Neural progenitor cell (in vitro differentiated cells): ENCODE data around the gene OLR1. TPM values are rescaled to one million over a fixed set of nuclear protein-coding genes. Genes with fewer than 3 reads are reported as not detected.
"Not testable (repeated sequence)": the region's sequence is repeated elsewhere in the genome, so short reads cannot be mapped to it uniquely, and the experiment has no call there.

Experiments used
- DNase-seq: peaks from one replicate; pipeline ENCODE4 v3.0.0-alpha.2; 2016; ENCODE audit warnings: low spot score
- H2AFZ ChIP-seq: fragments of 200-600 bp; sonication (generic); replicated peaks from 2 replicates; pipeline ENCODE4 v1.6.1; 2016; ENCODE audit warnings: antibody characterized with exemption
- H3F3A ChIP-seq: fragments of 200-600 bp; sonication (generic); 2 replicates; pipeline ENCODE4 v1.6.1; 2016; ENCODE audit warnings: antibody characterized with exemption, low read depth
- H3K27ac ChIP-seq: fragments of 200-600 bp; sonication (generic); 2 replicates; pipeline ENCODE4 v1.5.1; 2016; ENCODE audit warnings: mild to moderate bottlenecking
- H3K27me3 ChIP-seq: fragments of 200-600 bp; sonication (generic); 2 replicates; pipeline ENCODE4 v1.6.1; 2016; ENCODE audit warnings: mild to moderate bottlenecking, moderate library complexity
- H3K36me3 ChIP-seq: fragments of 200-600 bp; sonication (generic); 2 replicates; pipeline ENCODE4 v1.5.1; 2016
- H3K4me1 ChIP-seq: fragments of 200-600 bp; sonication (generic); 2 replicates; pipeline ENCODE4 v1.6.1; 2016; ENCODE audit warnings: mixed run types
- H3K4me2 ChIP-seq: fragments of 200-600 bp; sonication (generic); 2 replicates; pipeline ENCODE4 v1.6.1; 2016
- H3K4me3 ChIP-seq: fragments of 200-600 bp; sonication (generic); 2 replicates; pipeline ENCODE4 v1.5.1; 2016
- H3K79me2 ChIP-seq: fragments of 200-600 bp; sonication (generic); 2 replicates; pipeline ENCODE4 v1.6.1; 2016; ENCODE audit warnings: low read depth
- H3K9ac ChIP-seq: fragments of 200-600 bp; sonication (generic); 2 replicates; pipeline ENCODE4 v1.6.1; 2016
- H3K9me3 ChIP-seq: fragments of 200-600 bp; sonication (generic); 2 replicates; pipeline ENCODE4 v1.5.1; 2016; ENCODE audit warnings: low read depth
- H4K20me1 ChIP-seq: fragments of 200-600 bp; sonication (generic); 2 replicates; pipeline ENCODE4 v1.6.1; 2016; ENCODE audit warnings: low read depth
- H3K27ac Mint-ChIP-seq: 3 replicates; pipeline ENCODE4 v1.8.0; 2021; ENCODE audit warnings: mixed read lengths
- H3K27me3 Mint-ChIP-seq: 2 replicates; pipeline ENCODE4 v1.8.0; 2022; ENCODE audit warnings: low read depth, mild to moderate bottlenecking, inconsistent platforms, moderate library complexity, mixed read lengths; ENCODE audit not compliant: insufficient read depth
- H3K36me3 Mint-ChIP-seq: 3 replicates; pipeline ENCODE4 v1.8.0; 2021; ENCODE audit warnings: mixed read lengths
- H3K4me1 Mint-ChIP-seq: 3 replicates; pipeline ENCODE4 v1.8.0; 2021; ENCODE audit warnings: mixed read lengths
- H3K4me3 Mint-ChIP-seq: 3 replicates; pipeline ENCODE4 v1.8.0; 2021; ENCODE audit warnings: mild to moderate bottlenecking, moderate library complexity, mixed read lengths
- H3K9me3 Mint-ChIP-seq: 3 replicates; pipeline ENCODE4 v1.8.0; 2020; ENCODE audit warnings: mixed read lengths
- CTCF ChIP-seq: fragments of 200-600 bp; sonication (generic); IDR thresholded peaks from 2 replicates; pipeline ENCODE4 v1.5.1; 2017; ENCODE audit warnings: antibody characterized with exemption, mild to moderate bottlenecking
- EZH2 ChIP-seq: fragments of 200-600 bp; sonication (generic); IDR thresholded peaks from 2 replicates; pipeline ENCODE4 v1.6.1; 2017; ENCODE audit warnings: antibody characterized with exemption, mild to moderate bottlenecking, moderate library complexity
- EZH2phosphoT487 ChIP-seq: fragments of 200-600 bp; sonication (generic); IDR thresholded peaks from 2 replicates; pipeline ENCODE4 v1.6.1; 2017; ENCODE audit warnings: antibody characterized with exemption
- total RNA-seq: library from RNA; depleted of rRNA; stranded (reverse); fragments of >200 nt; gene quantifications from 2 replicates; pipeline ENCODE4 v1.2.3, GENCODE V29; 2015; ENCODE audit warnings: low replicate concordance

Gene OLR1
- total RNA-seq, 1 donor from 2014 or later, result not detected

- Mint-ChIP-seq H3K4me3 (no peak overlapping the region), H3K4me1 (no peaks in the 10 kb centered on the region), H3K27me3 (no peaks in the 10 kb centered on the region), H3K36me3 (no peaks in the 10 kb centered on the region), H3K27ac (no peak overlapping the region), H3K9me3 (no peaks in the 10 kb centered on the region)
- no peak for DNase-seq
- Histone ChIP-seq H3K4me3 (no peak overlapping the region), H2AFZ (no peak overlapping the region), H3K9me3 (no peaks in the 10 kb centered on the region), H3K4me1 (no peaks in the 10 kb centered on the region), H3K9ac (no peak overlapping the region), H3K27me3 (no peaks in the 10 kb centered on the region), H3K4me2 (no peak overlapping the region), H3K79me2 (no peaks in the 10 kb centered on the region), H4K20me1 (no peaks in the 10 kb centered on the region), H3K36me3 (no peaks in the 10 kb centered on the region), H3K27ac (no peak overlapping the region), H3F3A (no peaks in the 10 kb centered on the region)
- no peak for TF ChIP-seq EZH2
- no peak for TF ChIP-seq EZH2phosphoT487
- TF ChIP-seq CTCF, result no peak
These were observed 33.4 kb upstream of the OLR1 start for GRCh38 chr12:10205220-10205807.

- not testable (repeated sequence) for H3K9ac ChIP-seq, H4K20me1 ChIP-seq, H3K4me2 ChIP-seq, H3K27ac Mint-ChIP-seq, H3K9me3 ChIP-seq, H3K27me3 Mint-ChIP-seq, H3K27ac ChIP-seq, H3K27me3 ChIP-seq, H2AFZ ChIP-seq, H3K4me3 ChIP-seq, H3K36me3 ChIP-seq, DNase-seq, H3K4me1 ChIP-seq, H3K36me3 Mint-ChIP-seq, H3K9me3 Mint-ChIP-seq, H3K4me3 Mint-ChIP-seq, H3F3A ChIP-seq, H3K79me2 ChIP-seq, H3K4me1 Mint-ChIP-seq
These were observed 32.6 kb upstream of the OLR1 start for GRCh38 chr12:10204495-10204894.

- H3K4me1 Mint-ChIP-seq, result no peaks in the 10 kb centered on the region
- no peaks in the 10 kb centered on the region for H3K79me2 ChIP-seq
- DNase-seq, result no peak
- no peak overlapping the region for H3K27ac Mint-ChIP-seq
- no peaks in the 10 kb centered on the region for H3K4me1 ChIP-seq
- no peaks in the 10 kb centered on the region for H3K27me3 ChIP-seq
- no peak overlapping the region for H2AFZ ChIP-seq
- H3K36me3 ChIP-seq, result no peaks in the 10 kb centered on the region
- no peak for TF ChIP-seq EZH2
- TF ChIP-seq CTCF, result no peak
- TF ChIP-seq EZH2phosphoT487, result no peak
- no peaks in the 10 kb centered on the region for H3K36me3 Mint-ChIP-seq
- no peaks in the 10 kb centered on the region for H3K9me3 ChIP-seq
- H3K27ac ChIP-seq, result no peak overlapping the region
- H3K4me3 Mint-ChIP-seq, result no peak overlapping the region
- peaks cover 8% of the 10 kb centered on the region for H3K27me3 Mint-ChIP-seq
- H3K4me2 ChIP-seq, result no peak overlapping the region
- no peaks in the 10 kb centered on the region for H3F3A ChIP-seq
- H3K4me3 ChIP-seq, result no peak overlapping the region
- no peak overlapping the region for H3K9ac ChIP-seq
- H3K9me3 Mint-ChIP-seq, result peaks cover 2% of the 10 kb centered on the region
- no peaks in the 10 kb centered on the region for H4K20me1 ChIP-seq
These were observed 25.9 kb upstream of the OLR1 start for GRCh38 chr12:10197879-10198278.

GRCh38 chr12:10196210-10196609 lies 24.3 kb upstream of the OLR1 start:
- H3K27me3 ChIP-seq, result no peaks in the 10 kb centered on the region
- H3K36me3 ChIP-seq, result no peaks in the 10 kb centered on the region
- H4K20me1 ChIP-seq, result no peaks in the 10 kb centered on the region
- H2AFZ ChIP-seq, result no peak overlapping the region
- no peak for DNase-seq
- H3K27ac Mint-ChIP-seq, result no peak overlapping the region
- no peak overlapping the region for H3K4me3 Mint-ChIP-seq
- no peak for TF ChIP-seq EZH2
- no peak for TF ChIP-seq CTCF
- no peak for TF ChIP-seq EZH2phosphoT487
- no peak overlapping the region for H3K4me3 ChIP-seq
- H3K36me3 Mint-ChIP-seq, result no peaks in the 10 kb centered on the region
- H3K27me3 Mint-ChIP-seq, result peaks cover 8% of the 10 kb centered on the region
- H3K9me3 Mint-ChIP-seq, result peaks cover 2% of the 10 kb centered on the region
- H3F3A ChIP-seq, result no peaks in the 10 kb centered on the region
- no peaks in the 10 kb centered on the region for H3K9me3 ChIP-seq
- no peaks in the 10 kb centered on the region for H3K4me1 ChIP-seq
- no peak overlapping the region for H3K27ac ChIP-seq
- H3K79me2 ChIP-seq, result no peaks in the 10 kb centered on the region
- H3K4me2 ChIP-seq, result no peak overlapping the region
- H3K4me1 Mint-ChIP-seq, result no peaks in the 10 kb centered on the region
- H3K9ac ChIP-seq, result no peak overlapping the region
